SK-N-SH treated with all-trans-retinoic acid at 6 μM for 48 hours (cell line): ENCODE measurements around the gene FH.

Experiments
- ARNTL ChIP-seq: fragments of 450-650 bp; formaldehyde crosslinking; IDR thresholded peaks from 2 replicates; pipeline ENCODE4 v1.5.0; 2020; ENCODE audit warnings: low read depth, mild to moderate bottlenecking, moderate library complexity, borderline replicate concordance
- ISL1 ChIP-seq: fragments of 250-450 bp; sonication (Bioruptor Pico); IDR thresholded peaks from 2 replicates; pipeline ENCODE4 v2.1.2; 2022; ENCODE audit warnings: mild to moderate bottlenecking, moderate library complexity
- OSR1 ChIP-seq: fragments of 250-450 bp; sonication (Bioruptor Pico); IDR thresholded peaks from 2 replicates; pipeline ENCODE4 v1.8.0; 2022; ENCODE audit warnings: moderate library complexity, mild to moderate bottlenecking, inconsistent platforms
- PATZ1 ChIP-seq: fragments of 250-450 bp; sonication (Bioruptor Pico); IDR thresholded peaks from 2 replicates; pipeline ENCODE4 v1.8.0; 2020; ENCODE audit warnings: mild to moderate bottlenecking, moderate library complexity, borderline replicate concordance

- TF ChIP-seq ARNTL (CRISPR knock-in tag) (no peak), OSR1 (CRISPR knock-in tag) (no peak), PATZ1 (CRISPR knock-in tag) (no peak), ISL1 (CRISPR knock-in tag) (no peak)
Measured at GRCh38 chr1:241485554-241485992, 34.0 kb downstream of the FH start.
